Stimulated activated naive CD8-positive, alpha-beta T cell treated with anti-CD3 and anti-CD28 coated beads, Interleukin-15, Interleukin-2, amounts not matched to agents 100 ng/mL and 50 ng/mL, for 24 hours (primary cell): ENCODE data around the gene SCARF2.
A peak's percentile ranks its signal among the peaks of the same experiment; 100 is the strongest.

Experiments used
- H3K27ac Mint-ChIP-seq: one replicate; pipeline ENCODE4 v1.8.0; 2021; ENCODE audit warnings: mild to moderate bottlenecking, mixed read lengths
- H3K27me3 Mint-ChIP-seq: one replicate; pipeline ENCODE4 v1.8.0; 2021; ENCODE audit warnings: mixed read lengths
- H3K36me3 Mint-ChIP-seq: one replicate; pipeline ENCODE4 v1.8.0; 2021; ENCODE audit warnings: low read depth, mixed read lengths
- H3K4me1 Mint-ChIP-seq: one replicate; pipeline ENCODE4 v1.8.0; 2021; ENCODE audit warnings: low read depth, mixed read lengths
- H3K4me3 Mint-ChIP-seq: one replicate; pipeline ENCODE4 v1.8.0; 2021; ENCODE audit warnings: mild to moderate bottlenecking, mixed read lengths
- H3K9me3 Mint-ChIP-seq: one replicate; pipeline ENCODE4 v1.8.0; 2021; ENCODE audit warnings: mixed read lengths

SCARF2 gene

DNA sequence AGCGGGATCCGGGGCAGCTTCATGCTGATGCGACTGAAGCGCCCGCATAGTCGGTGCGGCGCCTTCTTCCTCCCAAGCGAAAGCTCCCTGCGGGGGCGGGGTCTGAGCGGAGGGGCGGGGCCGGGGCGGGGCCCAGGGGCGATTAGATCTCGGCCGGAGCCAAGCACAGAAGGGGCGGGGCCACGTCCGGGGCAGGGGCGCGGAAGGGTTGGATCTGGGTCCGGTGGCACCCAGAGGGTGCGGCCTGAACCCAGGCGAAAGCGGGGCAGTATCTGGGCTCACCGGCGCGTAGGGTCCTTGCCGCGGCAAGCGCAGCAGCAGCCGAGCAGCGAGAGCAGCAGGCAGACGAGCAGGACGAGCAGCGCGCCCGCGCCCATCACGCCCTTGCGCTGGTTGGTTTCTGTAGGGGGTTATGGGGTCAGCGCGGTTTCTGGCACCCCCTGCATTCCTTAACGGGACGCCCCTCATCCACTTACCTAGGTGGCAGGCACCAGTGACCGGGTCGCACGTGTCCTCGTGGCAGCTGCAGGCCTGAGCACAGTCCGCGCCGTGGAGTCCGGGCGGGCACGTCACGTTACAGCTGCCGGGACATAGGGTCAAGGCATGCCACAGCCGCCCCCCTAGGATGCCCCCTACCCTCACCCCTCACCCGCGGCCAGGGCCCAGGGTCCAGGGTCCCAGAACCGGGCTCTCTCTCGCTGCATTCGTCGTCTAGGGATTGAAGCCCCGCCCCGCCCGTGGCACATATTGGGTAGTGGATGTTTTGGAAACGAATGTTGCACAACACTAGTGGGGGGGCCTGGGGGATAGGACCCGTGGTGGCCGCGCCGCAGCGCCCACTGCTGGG, 8.1 kb downstream of the SCARF2 start:
- Mint-ChIP-seq H3K27ac (no peak overlapping the region), H3K4me3 (peak overlapping the region; percentile 73), H3K4me1 (peaks cover 23% of the 10 kb centered on the region), H3K27me3 (peaks cover 51% of the 10 kb centered on the region), H3K9me3 (no peaks in the 10 kb centered on the region), H3K36me3 (no peaks in the 10 kb centered on the region)

DNA sequence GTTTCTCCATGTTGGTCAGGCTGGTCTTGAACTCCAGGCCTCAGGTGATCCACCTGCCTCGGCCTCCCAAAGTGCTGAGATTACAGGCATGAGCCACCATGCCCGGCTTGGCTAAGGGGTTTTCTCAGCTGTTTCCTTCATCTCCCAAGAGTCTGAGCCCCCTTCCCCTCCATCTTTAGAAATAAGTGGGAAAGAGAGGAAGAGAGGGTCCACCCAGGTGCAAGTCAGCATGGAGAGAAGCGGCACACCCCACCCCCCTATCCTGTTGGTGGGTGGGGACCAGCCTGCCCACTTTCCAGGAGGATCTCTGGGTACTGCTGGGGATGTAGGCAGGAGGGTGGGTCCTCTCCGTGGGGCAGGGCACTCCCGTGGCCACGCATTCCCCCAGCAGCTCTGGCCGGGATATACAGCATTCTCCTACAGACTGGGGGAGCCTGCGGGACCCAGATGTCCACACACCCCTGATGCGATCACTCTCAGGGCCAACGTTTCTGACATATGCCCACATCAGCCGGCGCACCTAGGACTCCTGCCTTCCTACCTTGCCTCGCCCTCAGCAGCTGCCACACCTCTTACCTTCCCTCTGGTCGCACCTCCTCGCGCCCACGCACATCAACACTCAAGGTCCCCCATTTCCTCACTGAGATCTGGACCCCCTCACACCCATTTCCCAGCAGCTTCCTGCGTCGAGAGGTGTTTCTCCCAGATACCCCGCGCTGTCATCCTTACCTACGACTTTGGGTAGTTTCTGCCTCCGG, 8.9 kb downstream of the SCARF2 start:
- Mint-ChIP-seq H3K4me1 (peaks cover 23% of the 10 kb centered on the region), H3K27ac (no peak overlapping the region), H3K36me3 (no peaks in the 10 kb centered on the region), H3K27me3 (peaks cover 50% of the 10 kb centered on the region), H3K4me3 (peak overlapping the region; percentile 73), H3K9me3 (no peaks in the 10 kb centered on the region)

DNA sequence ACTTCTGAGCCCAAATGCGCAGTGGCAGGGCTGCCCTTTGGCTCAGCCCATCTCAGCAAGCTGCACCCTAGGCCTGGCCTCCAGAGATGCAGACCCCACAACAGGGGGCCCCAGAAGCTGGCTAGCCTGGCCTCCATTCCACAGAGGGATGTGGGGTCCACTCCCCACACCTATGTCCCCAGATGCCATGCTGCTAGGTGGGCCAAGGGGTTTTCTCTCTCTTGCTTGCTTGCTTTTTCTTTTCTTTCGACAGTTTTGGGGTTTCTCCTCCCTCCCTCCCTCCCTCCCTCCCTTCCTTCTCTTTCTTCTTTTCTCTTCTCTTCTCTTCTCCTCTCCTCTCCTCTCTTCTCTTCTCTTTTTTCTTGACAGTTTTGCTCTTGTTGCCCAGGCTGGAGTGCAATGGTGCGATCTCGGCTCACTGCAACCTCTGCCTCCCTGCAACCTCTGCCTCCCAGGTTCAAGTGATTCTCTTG, 9.6 kb downstream of the SCARF2 start:
- peaks cover 23% of the 10 kb centered on the region for H3K4me1 Mint-ChIP-seq
- H3K27me3 Mint-ChIP-seq: peaks cover 50% of the 10 kb centered on the region
- no peak overlapping the region for H3K4me3 Mint-ChIP-seq
- H3K9me3 Mint-ChIP-seq: no peaks in the 10 kb centered on the region
- H3K27ac Mint-ChIP-seq: no peak overlapping the region
- no peaks in the 10 kb centered on the region for H3K36me3 Mint-ChIP-seq

DNA sequence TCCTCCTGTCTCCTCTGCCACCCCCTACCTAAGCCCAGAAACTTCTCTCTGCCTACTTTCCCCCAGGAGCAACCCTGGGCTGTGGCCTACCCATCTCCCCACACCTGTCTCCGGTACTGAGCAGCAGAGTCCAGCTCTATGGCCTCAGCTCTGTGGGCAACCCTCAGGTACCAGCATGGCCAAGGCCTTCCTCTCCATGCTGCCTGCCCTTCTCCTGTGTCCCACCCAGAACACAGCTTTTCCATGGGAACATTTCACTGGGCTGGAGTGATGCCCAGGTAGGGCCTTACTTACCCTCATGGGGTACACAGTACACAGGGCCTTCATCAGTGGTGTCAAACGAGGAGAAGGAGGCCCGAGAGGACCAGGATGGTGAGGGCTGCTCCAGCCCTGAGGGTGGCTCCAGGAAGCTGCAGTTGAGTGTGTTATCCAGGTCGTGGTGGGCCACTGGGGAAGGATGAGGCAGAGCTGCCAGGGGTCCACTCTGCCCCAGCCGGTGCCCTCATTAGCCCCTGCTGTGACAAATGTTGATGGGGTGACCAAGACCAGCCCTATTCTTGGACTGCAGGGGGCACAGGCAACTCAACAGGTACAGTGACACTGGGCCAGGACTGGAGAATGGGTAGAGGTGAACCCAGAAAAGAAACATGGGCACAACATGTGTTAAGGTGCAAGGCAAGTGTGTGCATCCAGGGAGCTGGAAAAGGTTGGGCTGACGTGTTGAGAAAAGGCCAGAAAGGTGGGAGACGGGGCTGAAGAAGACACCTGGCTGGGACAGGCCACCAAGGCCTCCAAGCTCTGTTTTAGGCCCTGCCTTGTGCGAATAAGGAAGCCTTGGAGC, 10.3 kb downstream of the SCARF2 start:
- peaks cover 44% of the 10 kb centered on the region for H3K27me3 Mint-ChIP-seq
- peaks cover 23% of the 10 kb centered on the region for H3K4me1 Mint-ChIP-seq
- H3K9me3 Mint-ChIP-seq: no peaks in the 10 kb centered on the region
- H3K4me3 Mint-ChIP-seq: no peak overlapping the region
- H3K27ac Mint-ChIP-seq: no peak overlapping the region
- H3K36me3 Mint-ChIP-seq: no peaks in the 10 kb centered on the region

DNA sequence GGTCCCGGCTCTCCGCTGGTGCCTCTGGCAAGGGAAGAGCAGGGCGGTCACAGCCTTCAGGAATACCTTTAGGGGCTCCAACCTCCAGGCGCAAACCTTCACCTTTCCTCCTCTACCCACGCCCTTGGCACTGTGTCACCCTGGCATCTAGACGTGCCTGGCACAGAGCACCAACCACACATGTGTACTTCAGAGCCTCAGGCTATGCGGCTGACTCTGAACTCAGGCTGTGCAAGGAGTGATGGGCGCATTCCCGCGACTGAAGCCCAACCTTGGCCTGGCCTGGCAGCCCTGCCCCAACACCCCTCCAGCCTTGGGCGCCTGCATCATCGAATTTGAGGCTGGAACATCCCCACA, 11.4 kb downstream of the SCARF2 start:
- H3K27me3 Mint-ChIP-seq: peaks cover 35% of the 10 kb centered on the region
- H3K36me3 Mint-ChIP-seq: no peaks in the 10 kb centered on the region
- no peak overlapping the region for H3K4me3 Mint-ChIP-seq
- no peaks in the 10 kb centered on the region for H3K9me3 Mint-ChIP-seq
- peaks cover 20% of the 10 kb centered on the region for H3K4me1 Mint-ChIP-seq
- H3K27ac Mint-ChIP-seq: no peak overlapping the region

DNA sequence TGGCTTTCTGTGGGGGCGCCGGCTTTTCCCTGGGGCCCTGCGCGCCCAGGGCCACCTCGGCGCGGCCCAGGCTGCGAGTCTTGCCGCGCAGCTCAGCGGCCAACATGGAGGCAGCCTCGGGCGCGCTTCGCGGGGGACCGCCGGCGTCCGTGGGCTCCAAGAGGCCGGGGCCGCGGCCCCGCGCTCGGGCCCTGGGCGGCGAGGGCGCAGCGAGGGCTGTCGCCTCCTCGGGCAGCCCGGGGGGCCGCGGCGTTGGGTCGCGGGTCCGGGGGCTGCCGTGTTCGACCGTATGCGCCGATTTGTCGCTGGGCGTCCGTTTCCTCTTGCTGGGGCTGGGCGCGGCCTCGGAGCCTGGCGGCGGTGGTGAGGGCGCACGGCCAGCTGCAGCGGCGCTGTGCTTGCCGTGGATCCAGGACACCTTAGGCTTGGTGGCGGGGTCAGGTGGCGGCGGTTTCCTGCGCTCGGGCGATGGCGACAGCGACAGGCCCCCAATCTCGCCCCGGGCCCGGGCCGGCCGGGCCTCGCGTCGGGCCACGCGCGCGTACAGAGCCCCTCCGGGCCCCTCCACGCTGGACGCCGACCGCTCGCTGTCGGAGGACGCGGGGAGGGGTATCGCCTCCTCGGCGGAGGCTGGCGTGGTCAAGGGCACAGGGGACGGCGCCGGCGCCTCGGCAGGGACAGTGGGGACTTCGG, 11.9 kb downstream of the SCARF2 start:
- H3K27ac Mint-ChIP-seq: no peak overlapping the region
- no peak overlapping the region for H3K4me3 Mint-ChIP-seq
- peaks cover 32% of the 10 kb centered on the region for H3K27me3 Mint-ChIP-seq
- H3K36me3 Mint-ChIP-seq: no peaks in the 10 kb centered on the region
- no peaks in the 10 kb centered on the region for H3K9me3 Mint-ChIP-seq
- H3K4me1 Mint-ChIP-seq: peaks cover 17% of the 10 kb centered on the region

DNA sequence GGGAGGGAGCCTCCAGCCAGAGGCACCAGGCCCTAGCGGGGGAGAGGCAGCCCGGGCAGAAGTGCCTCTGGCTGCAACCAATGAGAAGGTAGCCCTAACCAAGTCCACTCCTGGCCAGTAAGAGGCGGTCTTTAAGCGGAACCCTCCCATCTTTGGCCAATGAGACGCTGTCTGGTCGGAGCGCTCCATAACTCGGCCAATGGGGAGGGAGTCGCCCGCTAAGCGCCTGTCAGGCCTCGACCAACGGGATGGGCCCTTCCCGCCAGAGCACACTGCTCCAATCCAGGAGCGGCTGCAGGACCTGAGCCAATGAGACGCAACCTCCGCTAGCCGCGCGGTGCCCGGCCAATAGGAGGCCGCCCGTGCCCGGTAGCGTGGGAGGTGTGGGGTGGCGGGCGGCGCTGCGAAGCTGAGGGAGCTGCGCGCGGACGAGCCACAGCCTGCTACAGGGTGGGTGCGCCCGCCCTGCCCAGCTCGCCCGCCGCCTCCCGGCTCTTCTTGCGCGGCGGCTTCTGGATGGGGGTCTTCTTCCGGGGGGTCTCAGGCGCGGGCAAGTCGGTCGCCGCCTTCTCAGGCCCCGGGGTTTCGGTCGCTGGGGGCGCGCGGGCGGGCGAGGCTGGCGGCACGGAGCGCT, 12.6 kb downstream of the SCARF2 start:
- peaks cover 27% of the 10 kb centered on the region for H3K27me3 Mint-ChIP-seq
- H3K4me3 Mint-ChIP-seq: no peak overlapping the region
- peaks cover 10% of the 10 kb centered on the region for H3K4me1 Mint-ChIP-seq
- H3K27ac Mint-ChIP-seq: no peak overlapping the region
- no peaks in the 10 kb centered on the region for H3K9me3 Mint-ChIP-seq
- H3K36me3 Mint-ChIP-seq: no peaks in the 10 kb centered on the region

DNA sequence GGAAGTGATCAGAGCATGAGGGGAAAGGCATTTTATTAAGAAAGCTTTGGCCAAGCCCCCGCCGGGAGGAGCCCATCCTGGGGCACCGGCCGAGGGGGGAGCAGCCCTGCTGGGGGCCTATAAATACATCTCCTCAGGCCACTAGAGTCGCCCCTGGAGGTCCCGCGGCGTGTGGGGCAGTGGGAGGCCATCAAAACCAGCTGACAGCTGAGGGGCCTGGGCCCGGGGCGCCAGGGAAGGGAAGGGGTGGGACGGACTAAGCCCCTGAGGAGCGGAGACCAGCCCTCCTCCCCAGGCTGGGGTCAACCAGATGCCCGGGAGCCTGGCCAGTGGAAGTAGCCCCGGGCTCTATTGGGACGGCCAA, 13.1 kb downstream of the SCARF2 start:
- Mint-ChIP-seq H3K4me3 (no peak overlapping the region), H3K27me3 (peaks cover 27% of the 10 kb centered on the region), H3K27ac (no peak overlapping the region), H3K9me3 (no peaks in the 10 kb centered on the region), H3K4me1 (peaks cover 8% of the 10 kb centered on the region), H3K36me3 (no peaks in the 10 kb centered on the region)

DNA sequence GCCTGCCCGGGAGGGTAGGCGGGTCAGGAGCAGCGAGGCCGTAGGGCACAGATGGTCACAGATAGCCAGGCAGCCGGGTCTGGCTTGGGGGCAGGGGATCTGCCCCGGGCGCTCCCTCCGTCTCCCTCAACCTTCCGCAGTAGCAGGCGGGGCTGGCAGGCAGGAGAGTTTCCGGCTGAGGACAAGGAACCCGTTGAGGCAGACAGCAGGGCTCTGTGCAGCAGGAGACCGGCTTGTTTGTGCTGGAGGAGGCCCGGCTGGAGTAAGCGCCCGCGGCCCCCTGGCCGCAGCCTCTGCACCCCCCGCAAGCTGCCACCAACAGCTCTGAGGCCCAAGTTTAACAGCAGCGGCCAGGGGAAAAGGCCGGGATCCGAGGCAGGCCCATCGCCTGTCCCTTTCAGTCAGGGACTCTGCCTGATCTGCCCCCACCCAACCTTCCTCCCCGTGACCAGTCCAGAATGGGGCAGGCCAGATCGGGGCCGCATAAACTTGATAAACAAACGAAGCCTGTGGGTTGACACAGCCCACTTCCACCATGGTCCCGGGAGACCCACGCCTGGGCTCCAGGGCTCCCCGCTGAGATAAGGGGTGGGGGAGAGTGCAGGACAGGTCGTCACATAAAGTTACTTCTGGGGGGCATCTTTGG, 13.6 kb downstream of the SCARF2 start:
- Mint-ChIP-seq H3K27me3 (peaks cover 24% of the 10 kb centered on the region), H3K4me1 (peaks cover 4% of the 10 kb centered on the region), H3K4me3 (no peak overlapping the region), H3K27ac (no peak overlapping the region), H3K36me3 (no peaks in the 10 kb centered on the region), H3K9me3 (no peaks in the 10 kb centered on the region)

DNA sequence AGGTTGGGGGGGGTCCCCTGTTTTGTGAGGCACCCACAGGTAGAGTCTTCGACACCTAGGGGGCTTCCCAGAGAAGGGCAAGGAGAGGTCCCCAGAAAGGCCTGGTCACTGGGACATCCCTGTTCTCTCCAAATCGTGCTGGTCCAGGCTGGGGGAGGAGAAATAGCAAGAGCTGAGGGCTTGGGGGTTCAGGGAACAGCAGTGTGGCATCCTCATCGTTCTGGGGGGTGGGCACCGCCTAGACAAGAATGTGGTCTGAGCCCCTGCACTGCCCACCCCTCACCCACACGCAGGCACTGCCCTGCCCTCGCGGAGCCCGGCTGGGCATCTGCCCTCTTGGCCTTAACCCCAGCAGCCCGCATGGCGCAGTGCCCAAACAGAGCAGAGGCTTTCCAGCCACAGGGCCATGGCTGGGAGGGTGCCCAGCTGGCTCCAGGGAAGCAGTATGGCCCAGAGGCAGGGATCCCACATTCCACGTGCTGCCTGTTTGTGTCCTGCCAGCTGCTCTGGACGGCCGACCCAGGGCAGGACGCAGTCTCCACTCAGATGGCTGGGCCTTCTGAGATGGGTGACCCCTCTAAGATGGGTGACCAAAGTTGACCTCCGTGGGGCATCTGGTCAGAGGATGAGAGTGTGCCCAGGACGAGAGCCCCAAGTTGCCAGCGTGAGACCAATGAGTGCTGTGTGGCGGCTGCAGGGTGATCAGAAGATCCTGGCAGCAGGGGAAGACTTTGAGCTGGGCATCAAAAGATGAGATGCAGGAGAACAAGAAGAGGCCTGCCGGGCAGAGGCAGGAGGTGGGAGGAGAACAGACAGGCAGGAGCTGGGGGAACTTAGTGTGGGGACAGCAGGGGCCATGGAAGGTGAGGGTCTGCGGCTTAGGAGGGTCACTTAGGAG, 14.4 kb downstream of the SCARF2 start:
- Mint-ChIP-seq H3K36me3 (no peaks in the 10 kb centered on the region), H3K27me3 (peaks cover 21% of the 10 kb centered on the region), H3K9me3 (no peaks in the 10 kb centered on the region), H3K4me3 (no peak overlapping the region), H3K4me1 (no peaks in the 10 kb centered on the region), H3K27ac (no peak overlapping the region)

DNA sequence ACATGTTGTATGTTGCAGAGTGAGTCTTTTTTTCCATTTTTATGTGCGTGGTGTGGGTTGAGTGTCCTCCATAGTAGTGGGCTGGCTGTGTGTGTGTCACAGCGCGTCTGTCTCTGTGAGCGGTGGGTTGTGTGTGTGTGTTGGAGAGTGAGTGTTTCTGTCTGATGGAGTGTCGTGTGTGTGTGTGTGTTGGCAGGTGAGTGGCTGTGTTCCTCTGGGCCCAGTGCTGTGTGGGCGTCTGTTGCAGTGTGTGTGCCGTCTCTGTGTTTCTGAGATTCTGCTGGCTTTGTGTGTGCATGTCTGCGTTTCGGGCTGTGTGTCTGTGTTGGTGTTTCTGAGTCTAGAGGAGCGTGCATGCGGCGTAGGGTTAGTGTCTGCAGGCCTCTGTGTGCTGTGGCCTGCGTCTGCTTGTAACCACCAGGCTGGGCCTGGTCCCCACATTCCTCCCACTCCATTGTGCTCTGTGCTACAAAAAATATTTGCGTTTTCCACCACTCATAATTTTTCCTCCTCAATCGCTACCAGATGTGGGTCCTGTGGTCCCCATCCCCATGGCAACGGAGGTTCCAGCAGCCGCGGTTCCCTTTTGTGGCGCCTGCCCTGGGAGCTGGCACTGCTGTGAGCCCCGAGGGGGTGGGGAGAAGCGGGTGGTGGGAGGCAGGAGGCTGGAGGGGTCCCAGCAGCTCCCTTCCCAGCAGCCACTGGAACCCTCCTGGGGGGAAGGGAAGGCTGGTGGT, 15.2 kb downstream of the SCARF2 start:
- H3K4me1 Mint-ChIP-seq: no peaks in the 10 kb centered on the region
- no peaks in the 10 kb centered on the region for H3K9me3 Mint-ChIP-seq
- peaks cover 18% of the 10 kb centered on the region for H3K27me3 Mint-ChIP-seq
- H3K36me3 Mint-ChIP-seq: no peaks in the 10 kb centered on the region
- no peak overlapping the region for H3K27ac Mint-ChIP-seq
- H3K4me3 Mint-ChIP-seq: no peak overlapping the region

DNA sequence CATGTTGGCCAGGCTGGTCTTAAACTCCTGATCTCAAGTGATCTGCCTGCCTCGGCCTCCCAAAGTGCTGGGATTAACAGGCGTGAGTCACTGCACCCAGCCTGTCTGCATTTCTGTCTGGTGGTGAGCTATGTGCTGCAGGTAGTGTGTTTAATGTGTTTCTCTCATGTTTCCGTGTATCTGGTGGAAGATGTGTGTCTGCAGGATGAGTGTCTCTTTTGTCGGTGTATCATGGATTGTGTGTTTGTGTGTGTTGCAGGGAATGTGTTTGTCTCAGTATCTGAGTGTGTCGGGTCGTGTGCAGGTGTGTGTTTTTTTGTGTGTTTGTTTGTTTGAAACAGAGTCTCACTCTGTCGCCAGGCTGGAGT, 16.1 kb downstream of the SCARF2 start:
- peaks cover 11% of the 10 kb centered on the region for H3K27me3 Mint-ChIP-seq
- H3K9me3 Mint-ChIP-seq: no peaks in the 10 kb centered on the region
- no peak overlapping the region for H3K4me3 Mint-ChIP-seq

More for the DNA sequence above, 16.1 kb downstream of the SCARF2 start:
- H3K27ac Mint-ChIP-seq: no peak overlapping the region
- H3K36me3 Mint-ChIP-seq: no peaks in the 10 kb centered on the region
- no peaks in the 10 kb centered on the region for H3K4me1 Mint-ChIP-seq
